Measurements from ENCODE around the gene ZNF747.

Gene ZNF747

DNA sequence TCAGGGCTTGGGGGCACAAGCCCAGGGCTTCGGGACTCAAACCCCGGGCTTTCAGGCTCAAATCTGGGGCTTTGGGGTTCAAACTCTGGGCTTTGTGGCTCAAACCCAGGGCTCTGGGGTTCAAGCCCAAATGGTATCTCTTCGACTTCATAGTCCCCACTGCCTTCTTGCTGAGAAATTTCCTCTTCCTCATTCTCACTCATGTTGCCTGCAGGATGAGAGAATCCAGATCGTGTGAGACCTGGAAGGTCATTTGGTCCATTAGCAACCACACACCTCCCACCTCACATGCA is 8.9 kb downstream of the ZNF747 start:
- TF ChIP-seq, protein P1, sequence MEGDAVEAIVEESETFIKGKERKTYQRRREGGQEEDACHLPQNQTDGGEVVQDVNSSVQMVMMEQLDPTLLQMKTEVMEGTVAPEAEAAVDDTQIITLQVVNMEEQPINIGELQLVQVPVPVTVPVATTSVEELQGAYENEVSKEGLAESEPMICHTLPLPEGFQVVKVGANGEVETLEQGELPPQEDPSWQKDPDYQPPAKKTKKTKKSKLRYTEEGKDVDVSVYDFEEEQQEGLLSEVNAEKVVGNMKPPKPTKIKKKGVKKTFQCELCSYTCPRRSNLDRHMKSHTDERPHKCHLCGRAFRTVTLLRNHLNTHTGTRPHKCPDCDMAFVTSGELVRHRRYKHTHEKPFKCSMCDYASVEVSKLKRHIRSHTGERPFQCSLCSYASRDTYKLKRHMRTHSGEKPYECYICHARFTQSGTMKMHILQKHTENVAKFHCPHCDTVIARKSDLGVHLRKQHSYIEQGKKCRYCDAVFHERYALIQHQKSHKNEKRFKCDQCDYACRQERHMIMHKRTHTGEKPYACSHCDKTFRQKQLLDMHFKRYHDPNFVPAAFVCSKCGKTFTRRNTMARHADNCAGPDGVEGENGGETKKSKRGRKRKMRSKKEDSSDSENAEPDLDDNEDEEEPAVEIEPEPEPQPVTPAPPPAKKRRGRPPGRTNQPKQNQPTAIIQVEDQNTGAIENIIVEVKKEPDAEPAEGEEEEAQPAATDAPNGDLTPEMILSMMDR (IDR thresholded peaks at IDR 0.05) = no peak

DNA sequence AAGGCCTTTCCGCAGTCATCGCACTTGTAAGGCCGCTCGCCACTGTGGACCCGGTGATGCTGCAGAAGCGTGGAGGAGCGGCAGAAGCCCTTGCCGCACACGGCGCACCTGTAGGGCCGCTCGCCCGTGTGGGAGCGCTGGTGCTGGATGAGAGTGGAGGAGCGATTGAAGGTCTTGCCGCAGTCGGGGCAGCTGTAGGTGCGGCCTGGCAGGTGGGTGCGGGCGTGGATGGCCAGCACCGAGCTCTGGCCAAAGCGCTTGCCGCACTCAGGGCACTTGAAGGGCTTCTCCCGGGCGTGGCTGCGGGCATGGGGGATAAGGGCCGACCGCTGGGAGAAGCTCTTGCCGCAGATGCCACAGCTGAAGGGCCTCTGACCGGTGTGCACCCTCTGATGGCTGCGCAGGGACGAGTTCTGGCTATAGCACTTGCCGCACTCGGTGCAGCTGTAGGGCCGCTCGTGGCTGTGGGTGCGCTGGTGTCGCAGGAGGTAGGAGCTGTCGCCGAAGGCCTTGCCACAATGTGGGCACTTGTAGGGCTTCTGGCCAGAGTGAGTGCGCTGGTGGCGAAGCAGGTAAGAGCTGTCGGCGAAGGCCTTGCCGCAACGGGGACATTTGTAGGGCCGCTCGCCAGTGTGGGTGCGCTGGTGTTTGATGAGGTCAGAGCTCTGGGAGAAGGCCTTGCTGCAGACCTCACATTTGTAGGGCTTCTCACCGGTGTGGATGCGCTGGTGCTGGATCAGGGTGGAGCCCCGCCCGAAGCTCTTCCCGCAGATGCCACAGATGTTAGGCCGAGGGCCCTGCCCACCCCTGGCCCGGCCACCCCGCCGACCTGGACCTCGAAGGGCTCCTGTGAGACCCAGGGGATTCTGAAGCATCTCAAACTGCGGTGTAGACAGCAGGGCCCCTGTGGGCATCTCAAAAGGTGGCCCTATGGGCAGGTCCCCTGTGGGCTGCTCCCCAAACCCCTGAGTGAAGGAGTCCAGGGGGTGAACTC is 9.8 kb downstream of the ZNF747 start:
- TF ChIP-seq, protein P1 (IDR thresholded peaks at IDR 0.05) = no peak

DNA sequence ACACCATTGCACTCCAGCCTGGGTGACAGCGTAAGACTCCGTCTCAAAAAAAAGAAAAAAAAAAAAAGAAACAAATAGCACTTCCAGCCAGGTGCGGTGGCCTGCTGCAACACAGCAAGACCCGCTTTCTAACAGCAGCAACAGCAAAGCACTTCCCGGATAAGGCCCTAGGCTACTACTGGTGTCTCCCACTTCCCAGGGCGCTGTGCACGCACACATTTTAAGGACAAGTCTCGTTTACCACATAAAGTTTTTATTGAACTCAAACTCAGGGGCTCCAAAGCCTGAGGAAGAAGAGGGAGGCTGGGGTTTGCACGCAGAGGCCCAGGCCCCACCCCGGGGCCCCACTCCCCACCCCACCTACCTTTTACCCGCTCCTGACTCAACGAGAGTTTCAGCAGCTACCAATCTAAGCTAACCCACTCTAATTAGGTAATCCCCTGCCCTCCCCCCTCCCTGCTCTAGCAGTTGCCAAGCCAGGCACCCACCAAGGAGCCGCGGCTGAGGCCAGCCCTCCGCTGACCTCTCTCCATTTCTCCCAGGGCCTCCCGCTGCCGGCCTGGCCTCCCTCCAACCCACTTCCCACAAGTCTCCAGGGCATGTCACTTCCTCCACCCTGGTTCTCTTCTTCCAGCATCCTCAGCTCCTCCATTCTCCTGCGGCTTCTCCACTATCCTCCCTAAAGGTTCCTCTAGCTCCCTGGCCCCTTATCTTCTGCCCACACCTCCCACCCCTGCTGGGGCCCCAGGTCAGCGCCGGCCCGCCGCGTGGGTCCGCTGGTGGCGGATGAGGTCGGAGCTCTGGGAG is 10.7 kb downstream of the ZNF747 start:
- TF ChIP-seq, protein P1 (IDR thresholded peaks at IDR 0.05) = no peak

DNA sequence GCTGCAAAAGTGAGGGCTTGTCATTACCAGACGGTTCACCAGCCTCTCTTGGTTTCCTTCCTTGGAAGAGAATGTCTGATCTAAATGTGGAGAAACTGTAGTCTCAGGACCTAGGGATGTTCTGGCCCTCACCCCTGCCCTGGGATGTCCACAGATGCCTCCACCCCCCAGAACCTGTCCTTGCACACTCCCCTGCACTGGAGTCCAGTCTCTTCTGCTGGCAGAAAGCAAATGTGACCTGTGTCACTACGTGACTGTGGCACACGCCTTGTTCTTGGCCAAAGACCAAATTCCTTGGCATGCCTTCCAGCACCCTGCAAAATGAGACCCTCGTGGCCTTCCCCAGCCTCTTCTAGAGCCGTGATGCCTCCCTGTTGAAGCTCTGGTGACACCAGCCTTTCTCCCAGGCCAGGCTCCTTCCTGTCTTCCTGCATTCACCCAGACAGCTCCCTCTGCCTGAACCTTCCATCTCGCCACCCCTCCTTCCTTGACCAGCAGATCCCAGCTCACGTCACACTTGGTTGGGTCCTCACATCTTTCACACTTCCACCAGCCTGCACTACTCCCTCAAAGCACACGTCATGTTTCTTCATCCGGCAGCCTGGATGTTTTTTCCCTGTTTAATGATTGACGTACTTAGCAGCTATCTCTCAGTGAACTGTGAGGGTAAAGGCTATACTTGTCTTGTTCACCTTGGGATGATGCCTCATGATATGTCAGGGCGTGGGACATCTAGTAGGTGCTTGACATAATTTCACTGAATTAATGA is 12.6 kb downstream of the ZNF747 start:
- TF ChIP-seq, protein P1 (IDR thresholded peaks at IDR 0.05) = no peak

DNA sequence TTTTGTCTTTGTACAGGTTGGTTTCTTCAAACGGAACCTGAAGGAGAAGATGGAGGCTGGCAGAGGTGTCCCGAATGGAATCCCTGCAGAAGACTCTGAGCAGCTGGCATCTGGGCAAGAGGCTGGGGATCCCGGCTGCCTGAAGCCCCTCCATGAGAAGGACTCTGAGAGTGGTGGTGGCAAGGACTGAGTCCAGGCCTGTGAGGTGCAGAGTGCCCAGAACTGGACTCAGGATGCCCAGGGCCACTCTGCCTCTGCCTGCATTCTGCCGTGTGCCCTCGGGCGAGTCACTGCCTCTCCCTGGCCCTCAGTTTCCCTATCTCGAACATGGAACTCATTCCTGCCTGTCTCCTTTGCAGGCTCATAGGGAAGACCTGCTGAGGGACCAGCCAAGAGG is 13.2 kb downstream of the ZNF747 start:
- TF ChIP-seq, protein P1 (IDR thresholded peaks at IDR 0.05) = no peak

DNA sequence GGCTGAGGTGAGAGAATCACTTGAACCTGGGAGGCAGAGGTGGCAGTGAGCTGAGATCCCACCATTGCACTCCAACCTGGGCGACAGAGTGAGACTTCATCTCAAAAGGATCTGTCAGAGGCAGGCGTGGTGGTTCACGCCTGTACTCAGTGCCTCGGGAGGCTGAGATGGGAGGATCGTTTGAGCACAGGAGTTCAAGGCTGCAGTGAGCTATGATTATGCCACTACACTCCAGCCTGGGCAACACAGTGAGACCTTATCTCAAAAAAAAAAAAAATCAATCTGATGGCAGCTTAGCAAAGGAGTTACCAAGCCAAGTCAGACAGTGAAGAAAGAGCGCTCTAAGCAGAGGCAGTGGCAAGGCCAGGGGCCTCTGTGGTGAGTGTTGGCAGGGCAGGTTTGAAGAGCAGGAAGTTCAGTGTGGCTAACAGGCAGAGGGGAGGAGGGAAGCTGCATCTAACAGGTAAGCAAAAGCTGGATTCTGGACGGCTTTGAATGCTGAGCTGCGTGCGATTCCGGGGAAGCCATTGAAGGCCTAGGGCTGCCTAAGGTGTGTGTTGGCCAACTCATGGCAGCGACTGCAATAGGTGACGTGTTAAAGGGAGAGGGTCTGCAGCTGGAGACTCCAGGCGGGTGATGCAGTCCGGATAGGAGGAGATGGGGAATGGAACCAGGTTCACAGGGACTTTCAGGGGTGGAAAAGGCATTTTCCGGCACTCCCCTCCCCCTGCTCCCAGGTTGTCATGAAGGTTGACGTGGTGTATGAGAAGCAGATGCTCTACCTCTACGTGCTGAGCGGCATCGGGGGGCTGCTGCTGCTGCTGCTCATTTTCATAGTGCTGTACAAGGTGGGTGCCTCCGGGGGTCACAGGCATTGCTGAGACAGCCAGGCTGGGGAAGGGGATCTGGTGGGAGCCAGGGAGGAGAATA is 15.3 kb downstream of the ZNF747 start:
- TF ChIP-seq, protein P1 (IDR thresholded peaks at IDR 0.05) = no peak

Data from LNCAP (cell line).